Right ventricle myocardium inferior (tissue), 1 donor: ENCODE measurements around the gene CDK13. TPM values are rescaled to one million over a fixed set of nuclear protein-coding genes. Genes with fewer than 3 reads are reported as not detected.
"Not testable (repeated sequence)": the region's sequence is repeated elsewhere in the genome, so short reads cannot be mapped to it uniquely, and the experiment has no call there.

Experiments used
- ATAC-seq: fragments of 200-7000 bp; cut with Tn5 transposase; one replicate; pipeline ENCODE4 v1.9.1; 2020; ENCODE audit warnings: mild to moderate bottlenecking, moderate library complexity
- DNase-seq: peaks from one replicate; pipeline ENCODE4 v3.0.0; 2021; ENCODE audit errors: missing footprints
- intact Hi-C: fragments of 100-400 bp; cut with DNase I; formaldehyde crosslinking; loops from one replicate; pipeline ENCODE4 v1.11.0; 2022
- total RNA-seq: library from RNA; stranded (reverse); fragmentation: NEBNext Ultra II Directional; extraction: Animal tissue kit (Norgen Biotek cat#: 25700); gene quantifications from one replicate; pipeline ENCODE4 v1.2.1, GENCODE V29; 2021
- donor health status: DM: no; HTN: yes; CAD: no; lungs with severe emphysema.

CDK13 gene
- total RNA-seq, 1 donor from 2014 or later: 22.6 TPM

- intact Hi-C loops: loop anchor here (2.0 to 10.0 kb wide), 3 partner anchors 79 to 239 kb away; partner anchors contain the start of gene CDK13
- no peak for DNase-seq
- ATAC-seq: peak; percentile 78
Observed at GRCh38 chr7:40133561-40134427, 183.7 kb downstream of the CDK13 start.

DNA sequence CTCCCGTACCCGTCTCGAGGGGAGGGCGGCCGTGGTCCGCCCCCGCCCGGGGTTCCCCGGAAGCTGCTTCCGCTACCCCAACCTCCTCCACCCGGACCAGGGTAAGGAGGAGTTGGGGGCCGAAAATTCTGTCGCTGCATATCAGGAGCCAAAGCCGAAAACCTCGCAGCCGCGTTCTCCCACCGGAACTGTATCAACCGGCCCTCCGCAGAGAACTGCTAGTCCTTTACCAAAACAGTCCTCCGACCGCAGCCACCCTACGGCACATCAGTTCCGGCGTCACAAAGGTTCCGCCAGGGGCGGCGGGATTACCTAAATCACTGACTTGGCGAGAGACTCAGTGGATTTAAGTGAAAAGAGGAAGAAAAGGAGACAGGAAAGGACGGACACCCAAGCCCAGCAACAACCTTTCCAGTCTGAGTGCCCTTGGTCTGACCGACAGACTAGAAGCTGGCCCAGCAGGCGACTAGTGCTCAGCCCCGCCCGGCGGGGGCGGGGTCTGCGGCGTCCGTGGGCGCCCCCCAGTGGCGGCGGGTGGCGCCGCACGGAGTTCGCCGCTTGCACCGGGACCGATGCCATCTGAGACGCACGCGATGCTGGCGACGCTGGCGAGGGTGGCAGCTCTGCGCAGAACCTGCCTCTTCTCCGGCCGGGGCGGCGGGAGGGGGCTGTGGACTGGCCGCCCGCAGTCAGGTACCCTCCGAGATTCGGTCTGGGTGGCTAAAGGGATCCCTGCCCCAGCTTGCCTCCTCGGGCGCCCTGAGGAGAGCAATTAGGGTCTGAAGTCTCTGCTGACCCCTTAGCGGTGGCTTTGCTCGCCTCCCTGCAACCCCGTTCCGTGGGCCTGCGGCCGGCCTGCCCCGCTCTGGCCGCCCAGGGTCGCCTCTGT lies 184.6 kb downstream of the CDK13 start, which contains the start of the genes MPLKIP and SUGCT:
MPLKIP (minus strand) TSS at position 195 of the 889 bp plus-strand sequence; CDS start at position 140, 55 bp downstream.
SUGCT (plus strand) TSS at position 578 of the 889 bp plus-strand sequence.
- peak; percentile 93 for DNase-seq
- intact Hi-C loops: loop anchor here (2.0 to 10.0 kb wide), 3 partner anchors 80 to 240 kb away; partner anchors contain the start of gene CDK13
- peak; percentile 97 for ATAC-seq

- ATAC-seq (peak; percentile 36), DNase-seq (no peak)
- intact Hi-C loops: loop anchor here (2.0 to 10.0 kb wide), 2 partner anchors 80 to 240 kb away; no protein-coding TSS in a partner anchor
Observed at GRCh38 chr7:40135317-40135610, 185.2 kb downstream of the CDK13 start.

DNA sequence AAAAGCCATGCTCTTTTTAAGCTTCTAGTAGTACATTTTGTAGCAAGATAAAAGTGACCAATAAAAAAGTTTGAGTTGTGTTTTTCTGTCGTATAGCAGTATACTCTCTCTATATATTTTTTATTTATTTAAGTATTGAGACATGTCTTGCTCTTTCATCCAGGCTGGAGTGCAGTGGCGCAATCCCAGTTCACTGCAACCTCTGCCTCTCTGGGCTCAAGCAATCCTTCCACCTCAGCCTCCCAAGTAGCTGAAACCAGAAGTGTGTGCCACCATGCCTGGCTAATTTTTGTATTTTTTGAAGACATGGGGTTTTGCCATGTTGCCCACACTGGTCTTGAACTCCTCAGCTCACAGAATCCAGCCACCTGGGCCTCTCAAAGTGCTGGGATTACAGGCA lies 187.5 kb downstream of the CDK13 start:
- no peak for ATAC-seq
- no peak for DNase-seq
- intact Hi-C loops: loop anchor here (10.0 kb wide), 1 partner anchor 83 kb away; no protein-coding TSS in a partner anchor

GRCh38 chr7:40138973-40139372 lies 188.9 kb downstream of the CDK13 start:
- intact Hi-C loops: loop anchor here (10.0 kb wide), 1 partner anchor 84 kb away; no protein-coding TSS in a partner anchor
- DNase-seq: no peak
- ATAC-seq: no peak

GRCh38 chr7:40139891-40140290 lies 189.8 kb downstream of the CDK13 start:
- not testable (repeated sequence) for DNase-seq, ATAC-seq
- intact Hi-C loops: loop anchor here (10.0 kb wide), 1 partner anchor 85 kb away; no protein-coding TSS in a partner anchor

DNA sequence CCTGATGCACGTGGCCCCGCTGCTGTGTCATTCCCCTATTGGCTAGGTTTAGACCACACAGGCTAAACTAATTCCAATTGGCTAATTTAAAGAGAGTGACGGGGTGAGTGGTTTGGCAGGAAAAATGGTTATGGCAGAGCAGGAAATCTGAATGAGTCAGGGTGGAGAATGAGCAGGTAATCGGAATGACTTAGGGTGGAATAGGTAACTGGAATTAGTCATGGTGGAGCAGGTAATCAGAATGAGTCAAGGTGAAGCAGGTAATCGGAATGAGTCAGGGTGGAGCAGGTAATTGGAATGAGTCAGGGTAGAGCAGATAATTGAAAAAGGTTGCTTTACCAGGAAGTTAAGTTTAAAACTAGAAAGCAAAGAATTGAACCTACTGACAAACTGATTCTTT lies 191.9 kb downstream of the CDK13 start:
- DNase-seq, ATAC-seq, intact Hi-C loops: not testable (repeated sequence)

DNA sequence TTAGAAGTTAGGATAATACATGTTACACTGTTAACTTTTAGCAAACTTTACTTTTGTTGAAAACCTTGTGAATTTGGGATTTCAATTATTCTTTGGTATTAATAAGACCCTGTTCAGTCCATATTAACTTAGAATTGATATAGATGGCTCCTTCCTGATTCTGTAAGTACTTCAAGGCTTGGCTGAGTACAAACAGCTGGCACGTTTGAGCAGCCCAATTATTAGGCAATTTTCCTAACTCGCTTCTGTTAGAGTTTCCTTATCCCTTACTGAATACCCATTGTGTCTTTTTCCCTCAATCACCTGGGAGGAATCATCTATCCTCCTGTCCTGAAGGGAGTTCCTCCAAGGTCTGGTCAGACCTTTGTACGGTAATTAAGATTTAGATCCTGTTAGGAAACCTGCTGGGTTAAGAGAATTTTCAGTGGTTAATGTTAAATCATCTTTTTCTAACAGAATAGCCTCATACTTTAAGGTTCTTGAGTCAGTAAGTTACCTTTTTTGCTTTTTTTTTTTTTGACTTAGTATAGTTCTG lies 195.6 kb downstream of the CDK13 start:
- DNase-seq, ATAC-seq, intact Hi-C loops: not testable (repeated sequence)

GRCh38 chr7:40147371-40148246 lies 197.6 kb downstream of the CDK13 start:
- ATAC-seq (no peak), DNase-seq (no peak)
- intact Hi-C loops: no loop called here

- DNase-seq, ATAC-seq, intact Hi-C loops: not testable (repeated sequence)
Observed at GRCh38 chr7:40148247-40148580, 198.2 kb downstream of the CDK13 start.

DNA sequence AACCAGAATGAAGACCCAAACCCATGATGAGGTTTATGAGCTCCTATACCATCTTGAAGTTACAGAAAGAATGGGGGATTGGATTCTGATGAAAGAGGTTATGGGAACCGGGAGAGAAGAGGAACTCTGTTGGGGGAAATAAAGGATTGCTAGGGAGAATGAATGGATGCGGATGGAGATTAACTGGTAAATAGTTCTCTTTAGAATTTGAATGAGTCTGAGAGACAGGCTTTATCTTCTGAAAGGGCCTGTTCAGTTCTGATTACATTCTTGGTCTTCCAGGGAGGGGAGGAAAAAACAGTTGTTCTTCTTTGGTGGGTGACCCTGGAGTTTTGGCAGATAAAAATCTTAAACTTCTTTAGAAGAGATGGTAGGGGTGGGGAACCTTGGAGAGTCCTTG lies 198.6 kb downstream of the CDK13 start:
- DNase-seq (no peak), ATAC-seq (no peak)
- intact Hi-C loops: no loop called here

Other genes starting within 250 kb of the CDK13 start
- 17.8 TPM for gene MPLKIP, start 184.4 kb downstream of the CDK13 start, total RNA-seq
- gene SUGCT, start 184.7 kb downstream of the CDK13 start, total RNA-seq: 4.4 TPM